HFFc6 (cell line): ENCODE data around the gene SH3PXD2A. TPM values are rescaled to one million over a fixed set of nuclear protein-coding genes. Genes with fewer than 3 reads are reported as not detected.
"Not testable (repeated sequence)": the region's sequence is repeated elsewhere in the genome, so short reads cannot be mapped to it uniquely, and the experiment has no call there.

Experiments used
- DNase-seq: peaks from one replicate; pipeline ENCODE4 v3.0.0-alpha.2; 2018
- H3K27ac Mint-ChIP-seq: 2 replicates; pipeline ENCODE4 v1.8.0; 2020; ENCODE audit warnings: mild to moderate bottlenecking, mixed read lengths
- H3K27me3 Mint-ChIP-seq: 2 replicates; pipeline ENCODE4 v1.8.0; 2021; ENCODE audit warnings: mild to moderate bottlenecking, moderate library complexity, mixed read lengths; ENCODE audit not compliant: insufficient read depth
- H3K36me3 Mint-ChIP-seq: 2 replicates; pipeline ENCODE4 v1.8.0; 2021; ENCODE audit warnings: low read depth, mixed read lengths
- H3K4me1 Mint-ChIP-seq: 2 replicates; pipeline ENCODE4 v1.8.0; 2020; ENCODE audit warnings: low read depth, mixed read lengths
- H3K4me3 Mint-ChIP-seq: 2 replicates; pipeline ENCODE4 v1.8.0; 2020; ENCODE audit warnings: mild to moderate bottlenecking, moderate library complexity, mixed read lengths
- H3K9me3 Mint-ChIP-seq: 2 replicates; pipeline ENCODE4 v1.8.0; 2020; ENCODE audit warnings: mild to moderate bottlenecking, mixed read lengths
- total RNA-seq, 6 experiments: library from RNA; stranded (reverse); fragmentation: NEBNext Ultra II Directional; extraction: Animal tissue kit (Norgen Biotek cat#: 25700); gene quantifications; 2 replicates in 1 of 6; 3 replicates in 5 of 6; pipeline ENCODE4 v1.2.3, GENCODE V29; 2021
- TF ChIP-seq, protein P1 (sequence below): fragments of 200-600 bp; sonication (generic); IDR thresholded peaks from 2 replicates; pipeline ENCODE4 v1.5.0; 2021; ENCODE audit warnings: antibody characterized with exemption, mild to moderate bottlenecking

SH3PXD2A gene
- total RNA-seq, 6 experiments from 2014 or later = 75.5 to 113 (median 81.1) TPM

DNA sequence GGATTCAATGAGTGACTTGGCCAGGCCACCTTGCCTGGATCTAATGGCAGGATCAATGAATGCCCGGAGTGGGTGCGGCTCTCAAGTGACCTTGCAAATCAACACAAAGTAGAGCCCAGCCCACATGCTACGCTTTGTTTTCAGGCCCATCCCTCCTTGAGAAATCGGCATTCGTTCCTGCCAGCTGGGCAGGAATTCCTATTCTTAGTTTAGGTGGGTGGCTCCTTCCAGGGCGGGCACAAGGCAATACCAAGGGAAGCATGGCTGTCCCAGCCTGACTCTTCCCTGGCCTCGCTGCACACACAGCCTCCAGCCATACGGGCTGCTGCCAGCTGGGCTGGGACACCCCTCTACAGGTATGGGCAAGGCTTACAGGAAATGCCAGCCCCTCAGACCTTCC is 119.3 kb downstream of the SH3PXD2A start:
- H3K4me3 Mint-ChIP-seq = no peak overlapping the region
- DNase-seq = no peak
- H3K36me3 Mint-ChIP-seq = peaks cover 14% of the 10 kb centered on the region
- H3K27me3 Mint-ChIP-seq = peaks cover 3% of the 10 kb centered on the region
- H3K9me3 Mint-ChIP-seq = no peaks in the 10 kb centered on the region
- TF ChIP-seq, protein P1, sequence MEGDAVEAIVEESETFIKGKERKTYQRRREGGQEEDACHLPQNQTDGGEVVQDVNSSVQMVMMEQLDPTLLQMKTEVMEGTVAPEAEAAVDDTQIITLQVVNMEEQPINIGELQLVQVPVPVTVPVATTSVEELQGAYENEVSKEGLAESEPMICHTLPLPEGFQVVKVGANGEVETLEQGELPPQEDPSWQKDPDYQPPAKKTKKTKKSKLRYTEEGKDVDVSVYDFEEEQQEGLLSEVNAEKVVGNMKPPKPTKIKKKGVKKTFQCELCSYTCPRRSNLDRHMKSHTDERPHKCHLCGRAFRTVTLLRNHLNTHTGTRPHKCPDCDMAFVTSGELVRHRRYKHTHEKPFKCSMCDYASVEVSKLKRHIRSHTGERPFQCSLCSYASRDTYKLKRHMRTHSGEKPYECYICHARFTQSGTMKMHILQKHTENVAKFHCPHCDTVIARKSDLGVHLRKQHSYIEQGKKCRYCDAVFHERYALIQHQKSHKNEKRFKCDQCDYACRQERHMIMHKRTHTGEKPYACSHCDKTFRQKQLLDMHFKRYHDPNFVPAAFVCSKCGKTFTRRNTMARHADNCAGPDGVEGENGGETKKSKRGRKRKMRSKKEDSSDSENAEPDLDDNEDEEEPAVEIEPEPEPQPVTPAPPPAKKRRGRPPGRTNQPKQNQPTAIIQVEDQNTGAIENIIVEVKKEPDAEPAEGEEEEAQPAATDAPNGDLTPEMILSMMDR = no peak
- no peak overlapping the region for H3K27ac Mint-ChIP-seq
- peaks cover 75% of the 10 kb centered on the region for H3K4me1 Mint-ChIP-seq

DNA sequence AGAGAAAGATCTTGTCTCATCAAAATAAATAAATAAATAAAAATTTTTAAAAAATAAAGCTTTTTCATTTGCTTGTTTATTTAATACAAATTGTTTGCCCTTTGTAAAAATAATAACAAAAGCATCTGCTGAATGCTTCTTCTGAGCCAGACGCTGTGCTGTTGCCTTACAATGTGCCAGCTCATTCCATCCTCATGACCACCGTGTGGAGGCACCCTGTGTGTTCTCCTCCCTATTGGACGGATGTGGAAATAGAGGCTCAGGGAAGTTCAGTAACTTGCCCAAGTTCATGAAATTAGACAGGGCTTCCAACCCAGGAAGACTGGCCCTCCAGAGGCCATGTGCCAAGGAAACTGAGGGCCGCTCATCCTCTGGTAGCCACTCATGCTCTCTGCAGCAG is 120.6 kb downstream of the SH3PXD2A start:
- no peaks in the 10 kb centered on the region for H3K9me3 Mint-ChIP-seq
- TF ChIP-seq, protein P1 = no peak
- H3K27me3 Mint-ChIP-seq = peaks cover 2% of the 10 kb centered on the region; the same call in 1 of the 2 replicates
- no peak for DNase-seq
- peaks cover 18% of the 10 kb centered on the region for H3K36me3 Mint-ChIP-seq
- H3K27ac Mint-ChIP-seq = no peak overlapping the region
- peaks cover 68% of the 10 kb centered on the region for H3K4me1 Mint-ChIP-seq
- no peak overlapping the region for H3K4me3 Mint-ChIP-seq

DNA sequence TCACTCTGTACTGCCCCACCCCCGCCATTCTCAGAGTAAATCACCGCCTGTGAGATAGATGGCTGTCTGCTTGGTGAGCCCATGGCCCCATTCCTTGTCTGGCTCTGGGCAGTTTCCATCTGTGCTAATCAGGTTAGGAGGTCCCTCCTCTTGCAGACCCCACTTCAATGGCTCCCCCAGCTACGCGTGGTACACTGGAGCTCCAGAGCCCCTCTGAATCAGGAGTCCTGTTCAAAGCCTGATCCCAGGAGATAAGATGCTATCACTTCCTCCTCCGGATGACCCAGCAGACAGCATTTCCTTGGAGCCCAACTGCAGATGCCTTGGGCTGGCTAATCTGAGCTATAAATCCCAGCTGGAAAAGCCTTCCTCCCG is 122.3 kb downstream of the SH3PXD2A start:
- H3K4me1 Mint-ChIP-seq = peaks cover 51% of the 10 kb centered on the region
- no peak for DNase-seq
- TF ChIP-seq, protein P1 = no peak
- peaks cover 1% of the 10 kb centered on the region; the same call in 1 of the 2 replicates for H3K27me3 Mint-ChIP-seq
- H3K27ac Mint-ChIP-seq = peak overlapping the region; percentile 45
- peaks cover 18% of the 10 kb centered on the region for H3K36me3 Mint-ChIP-seq
- H3K9me3 Mint-ChIP-seq = no peaks in the 10 kb centered on the region
- no peak overlapping the region for H3K4me3 Mint-ChIP-seq

GRCh38 chr10:103732339-103733044 is 122.9 kb downstream of the SH3PXD2A start:
- Mint-ChIP-seq H3K9me3 (no peaks in the 10 kb centered on the region), H3K27ac (no peak overlapping the region), H3K36me3 (peaks cover 18% of the 10 kb centered on the region), H3K27me3 (no peaks in the 10 kb centered on the region), H3K4me1 (peaks cover 46% of the 10 kb centered on the region), H3K4me3 (no peak overlapping the region)
- TF ChIP-seq, protein P1 = no peak
- DNase-seq = no peak

- H3K36me3 Mint-ChIP-seq = peaks cover 12% of the 10 kb centered on the region
- no peak overlapping the region for H3K4me3 Mint-ChIP-seq
- H3K27me3 Mint-ChIP-seq = no peaks in the 10 kb centered on the region
- TF ChIP-seq, protein P1 = no peak
- H3K27ac Mint-ChIP-seq = peak overlapping the region; percentile 42; the same call in 1 of the 2 replicates
- no peaks in the 10 kb centered on the region for H3K9me3 Mint-ChIP-seq
- no peak for DNase-seq
- peaks cover 39% of the 10 kb centered on the region for H3K4me1 Mint-ChIP-seq
These were observed 123.6 kb downstream of the SH3PXD2A start for GRCh38 chr10:103731609-103732270.

DNA sequence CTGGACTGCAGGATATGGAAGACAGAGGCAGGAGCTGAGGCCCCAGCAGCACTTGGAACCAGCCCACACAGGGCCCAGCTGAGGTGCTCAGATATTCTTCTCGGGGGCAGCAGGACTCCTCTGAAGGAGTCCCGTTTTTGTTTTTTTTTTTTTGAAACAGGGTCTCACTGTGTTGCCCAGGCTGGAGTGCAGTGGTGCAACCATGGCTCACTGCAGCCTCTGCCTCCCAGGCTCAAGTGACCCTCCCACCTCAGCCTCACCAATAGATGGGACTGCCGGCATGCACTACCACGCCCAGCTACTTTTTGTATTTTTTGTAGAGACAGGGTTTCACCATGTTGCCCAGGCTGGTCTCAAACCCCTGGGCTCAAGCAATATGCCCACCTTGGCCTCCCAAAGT is 124.3 kb downstream of the SH3PXD2A start:
- not testable (repeated sequence) for DNase-seq, H3K36me3 Mint-ChIP-seq, H3K27ac Mint-ChIP-seq, H3K27me3 Mint-ChIP-seq, H3K9me3 Mint-ChIP-seq, H3K4me3 Mint-ChIP-seq
- peaks cover 37% of the 10 kb centered on the region for H3K4me1 Mint-ChIP-seq
